GM15510 (cell line): ENCODE data around the gene OSBPL3.

Experiments
- POLR2A ChIP-seq: IDR thresholded peaks from 3 replicates; pipeline ENCODE4 v1.6.1; 2011; ENCODE audit warnings: borderline replicate concordance; ENCODE audit not compliant: insufficient read length; ENCODE audit errors: extremely low read depth

Gene OSBPL3

DNA sequence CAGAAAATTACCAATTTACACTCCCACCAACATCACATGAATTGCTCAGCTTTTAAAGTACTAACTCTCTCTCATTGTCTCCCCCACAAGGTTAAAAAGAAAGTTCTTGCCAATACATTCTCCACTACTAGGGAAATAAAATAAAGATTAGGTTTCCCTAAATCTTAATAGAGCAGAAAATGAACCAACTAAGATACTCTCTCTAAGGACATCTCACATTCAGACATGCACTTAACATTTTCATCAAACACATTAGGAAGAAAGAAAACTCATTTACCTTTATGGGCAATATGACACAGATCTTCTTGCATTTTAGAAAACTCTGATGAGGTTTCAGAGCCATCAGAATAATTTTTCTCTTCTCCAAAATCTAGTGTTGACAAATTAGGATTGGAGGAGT, 118.6 kb downstream of the OSBPL3 start:
- no peak for TF ChIP-seq POLR2A

DNA sequence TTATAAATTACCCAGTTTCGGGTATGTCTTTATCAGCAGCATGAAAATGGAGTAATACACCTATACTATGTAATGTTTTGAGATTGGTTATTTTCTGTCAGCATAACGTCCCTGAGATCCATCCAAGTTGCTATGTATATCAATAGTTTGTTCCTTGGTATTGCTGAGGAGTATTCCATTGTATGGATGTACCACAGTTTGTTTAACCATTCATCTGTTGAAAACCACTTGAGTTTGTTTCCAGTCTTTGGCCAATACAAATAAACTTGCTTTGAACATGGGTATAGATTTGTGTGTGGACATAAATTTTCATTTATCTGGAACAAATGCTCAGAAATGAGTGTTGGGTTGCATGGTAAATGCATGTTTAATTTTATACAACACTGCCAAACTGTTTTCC, 119.4 kb downstream of the OSBPL3 start:
- TF ChIP-seq POLR2A, result no peak

DNA sequence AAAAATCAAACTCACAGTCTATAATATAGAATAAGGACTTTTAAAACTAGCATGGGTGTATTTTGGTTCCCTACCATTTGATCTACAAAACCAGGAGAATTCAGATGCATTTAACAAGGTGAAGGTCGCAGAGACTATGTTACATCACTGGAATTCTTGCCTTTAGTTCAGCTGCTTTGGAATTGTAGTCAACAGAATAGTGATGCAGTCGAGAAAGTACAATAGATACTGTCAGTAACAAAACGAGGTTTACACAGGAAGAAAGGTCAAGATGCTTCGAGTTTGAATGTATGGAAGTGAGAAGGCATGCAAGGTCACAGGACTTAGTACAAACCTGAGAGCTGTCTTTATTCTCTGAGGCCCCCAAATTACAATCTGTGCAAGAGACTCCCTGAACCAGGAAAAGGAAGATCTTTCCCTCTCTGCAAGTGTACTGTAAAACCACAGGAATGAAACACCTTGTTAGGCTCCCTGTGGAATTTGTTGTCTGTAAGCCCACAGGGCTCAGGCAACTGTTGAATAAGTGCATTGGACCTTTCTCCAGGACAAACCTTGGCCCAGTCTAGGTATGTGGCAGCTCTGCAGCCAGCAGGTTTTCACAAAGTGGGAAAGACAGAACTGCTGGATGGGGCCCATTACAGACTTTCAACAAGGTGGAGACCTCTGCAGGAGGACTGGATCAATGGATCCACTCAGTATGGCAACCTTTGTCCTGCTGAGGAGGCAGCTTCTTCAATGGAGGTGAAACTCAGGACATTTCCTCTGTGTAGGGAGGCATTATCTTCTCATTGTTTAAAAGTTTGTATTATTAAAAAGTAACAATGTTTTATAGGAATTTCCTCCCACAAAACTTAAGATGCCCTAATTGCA, 121.6 kb downstream of the OSBPL3 start:
- TF ChIP-seq POLR2A, result no peak

DNA sequence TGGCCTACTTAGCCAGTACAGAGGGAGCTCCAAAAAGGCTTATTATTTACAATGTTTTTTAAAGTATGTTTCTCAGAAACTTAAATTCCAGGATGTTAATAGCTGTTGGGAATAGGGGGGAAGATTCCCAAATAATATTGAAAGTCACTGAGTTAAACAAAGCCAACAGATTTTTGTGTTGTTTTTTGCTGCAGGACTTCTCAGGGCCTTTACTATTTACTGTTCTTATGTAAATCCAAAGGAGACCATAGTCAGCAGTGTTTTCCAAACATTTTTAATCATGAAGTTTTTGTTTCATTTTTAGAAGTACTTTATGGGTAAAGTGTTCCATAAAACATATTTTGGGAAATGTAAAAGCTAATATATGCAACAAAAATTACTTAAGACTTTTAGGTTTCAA, 122.4 kb downstream of the OSBPL3 start:
- TF ChIP-seq POLR2A, result no peak

DNA sequence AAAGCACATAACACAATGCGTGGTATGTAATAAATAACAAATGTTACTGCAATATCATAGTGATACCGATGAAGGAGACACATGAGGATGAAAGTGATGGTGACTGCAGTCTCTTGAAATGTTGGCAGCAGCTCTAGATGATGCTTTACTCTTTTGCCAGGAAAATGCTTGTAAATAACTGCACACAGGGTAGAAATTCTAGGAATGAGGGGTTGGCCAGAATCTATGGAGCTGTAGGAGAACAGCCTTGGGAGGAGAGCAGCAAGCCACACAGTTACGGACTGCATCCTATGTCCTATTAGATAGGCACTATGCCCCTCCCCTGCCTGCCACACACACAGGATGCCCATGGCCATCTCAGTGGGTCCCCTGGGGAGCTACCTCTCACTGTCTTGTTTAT, 125.1 kb downstream of the OSBPL3 start:
- TF ChIP-seq POLR2A, result no peak

DNA sequence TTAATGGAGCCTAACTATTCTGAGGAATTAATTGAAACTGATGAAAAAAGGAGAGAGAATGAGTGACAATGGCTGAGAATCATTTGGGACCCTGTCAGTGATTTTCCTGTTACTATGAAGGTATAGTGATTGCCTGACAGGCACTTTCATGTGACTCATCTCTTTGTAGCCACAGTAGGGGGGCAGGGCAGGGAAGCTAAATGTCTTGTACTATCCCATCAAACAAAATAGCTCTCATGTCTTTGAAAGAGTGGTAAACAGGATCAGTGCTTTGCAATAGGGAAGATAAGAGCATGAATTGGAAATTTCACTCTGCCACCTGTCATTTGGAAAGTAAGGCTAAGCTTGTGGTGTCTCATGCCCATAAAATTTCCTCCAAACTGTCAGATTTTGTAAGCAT, 128.2 kb downstream of the OSBPL3 start:
- no peak for TF ChIP-seq POLR2A

DNA sequence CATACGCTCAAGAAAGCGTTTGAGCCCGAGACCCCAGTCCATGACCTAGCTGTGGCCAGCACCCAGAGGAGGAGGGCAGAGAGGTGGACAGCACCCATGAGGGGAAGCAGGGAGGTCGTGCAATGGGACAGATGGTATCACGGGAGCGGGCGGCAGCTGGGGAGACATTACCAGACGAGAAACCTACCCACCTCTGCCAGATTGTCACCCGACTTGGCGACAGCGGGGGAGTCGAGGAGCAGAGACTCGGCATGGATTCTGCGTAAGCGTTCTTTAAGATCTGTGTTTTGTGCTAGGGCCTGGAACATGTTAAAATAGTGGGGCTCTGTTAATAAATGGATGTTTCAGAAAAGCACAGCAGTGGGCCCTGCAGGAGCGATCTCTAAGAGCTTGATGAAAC, 131.1 kb downstream of the OSBPL3 start:
- TF ChIP-seq POLR2A, result no peak

DNA sequence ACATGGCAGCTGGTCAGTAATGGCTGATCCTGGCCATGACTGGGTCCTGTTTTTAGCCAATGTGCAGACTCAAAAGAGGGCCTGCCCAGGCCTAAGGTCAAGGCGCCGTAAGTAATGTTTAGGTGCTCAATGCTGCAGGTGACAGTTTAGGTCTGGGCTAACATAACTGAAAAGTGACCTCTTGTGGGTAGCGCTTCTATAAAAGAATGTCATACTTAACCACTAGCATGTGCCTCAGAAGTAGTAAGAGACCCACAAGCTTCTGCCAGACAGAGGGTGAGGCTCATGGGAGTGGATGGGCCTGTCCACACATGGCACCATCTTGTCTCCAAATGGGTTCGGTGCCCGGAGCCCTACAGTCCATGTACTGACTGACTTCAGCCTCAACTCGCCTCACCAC, 132.2 kb downstream of the OSBPL3 start:
- TF ChIP-seq POLR2A, result no peak

DNA sequence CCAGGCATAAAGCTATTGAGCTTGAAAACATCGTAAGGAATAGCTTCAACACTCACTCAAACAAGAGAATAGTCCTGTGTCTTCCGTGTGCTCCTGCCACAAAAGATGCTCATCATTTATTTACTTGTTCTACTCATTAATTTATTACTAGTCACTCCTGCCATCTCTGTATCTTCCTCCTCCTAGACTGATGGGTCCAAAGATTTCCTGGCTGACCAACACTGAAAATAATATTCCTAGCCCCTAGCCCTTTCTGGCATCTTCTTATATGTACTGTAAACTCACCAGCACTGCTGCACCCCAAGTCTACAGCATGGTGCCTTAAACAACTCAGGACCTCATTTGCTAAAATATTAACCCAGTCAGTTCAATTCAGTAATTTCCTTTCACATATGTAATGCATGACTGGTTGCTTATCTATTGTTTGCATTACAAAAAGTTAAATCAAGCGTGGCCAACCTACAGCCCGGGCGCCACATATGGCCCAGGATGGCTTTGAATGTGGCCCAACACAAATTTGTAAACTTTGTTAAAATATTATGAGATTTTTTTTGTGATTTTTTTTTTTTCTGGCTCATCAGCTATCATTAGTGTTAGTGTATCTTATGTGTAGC, 136.1 kb downstream of the OSBPL3 start:
- TF ChIP-seq POLR2A, result no peak

DNA sequence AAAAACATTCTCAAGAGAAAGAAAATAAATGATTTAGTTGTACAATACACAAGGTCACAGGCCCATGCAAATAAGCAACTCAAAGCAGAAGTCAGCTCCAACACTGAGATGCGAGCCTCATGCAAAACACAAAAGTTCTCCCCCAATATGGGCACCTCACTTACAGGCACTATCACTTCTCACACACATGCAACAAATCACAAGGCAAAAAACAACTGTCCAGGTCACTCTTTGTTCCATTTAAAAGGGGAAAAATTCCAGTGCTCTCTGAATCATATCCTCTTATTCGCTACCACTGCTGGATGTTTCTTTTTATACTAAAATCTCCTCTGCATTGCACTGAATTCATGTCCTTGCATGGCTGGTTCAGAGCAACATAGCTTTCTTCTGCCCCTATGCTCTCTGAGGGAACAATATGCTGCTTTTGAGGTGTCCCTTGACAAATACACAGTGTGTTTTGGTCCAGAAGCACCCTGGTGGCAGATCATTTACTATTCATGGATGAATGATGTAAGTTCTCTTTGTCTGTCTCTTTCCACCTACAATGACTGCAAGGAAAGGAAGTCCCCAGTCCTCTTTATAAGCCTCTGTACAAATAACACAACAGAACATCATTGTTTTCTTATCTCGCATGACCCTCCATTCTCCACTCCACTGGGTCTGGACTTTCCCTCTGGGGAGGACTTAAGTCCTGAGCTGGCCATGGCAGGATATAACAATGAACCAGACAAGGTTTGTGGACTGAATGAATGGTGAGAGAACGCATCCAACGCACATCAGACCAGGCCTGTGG, 137.3 kb downstream of the OSBPL3 start:
- no peak for TF ChIP-seq POLR2A

DNA sequence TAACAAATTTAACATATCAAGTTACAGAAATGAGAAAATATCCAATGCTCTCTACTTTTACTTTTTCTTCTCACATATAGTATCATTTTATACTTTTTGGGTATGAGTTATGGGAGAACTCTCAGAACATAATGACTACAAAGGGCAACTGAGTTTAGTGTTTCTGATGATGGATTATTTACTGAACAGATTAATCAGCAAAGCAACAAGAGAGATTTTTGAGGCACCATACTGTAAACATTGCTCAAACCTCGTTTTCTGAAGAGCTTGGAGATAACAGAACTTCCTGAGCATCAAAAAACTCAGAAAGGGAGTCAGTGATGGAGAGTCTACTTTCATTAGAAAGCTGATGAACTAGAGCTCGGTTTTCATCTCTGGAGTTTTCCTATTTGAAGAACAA, 137.9 kb downstream of the OSBPL3 start:
- TF ChIP-seq POLR2A, result no peak

DNA sequence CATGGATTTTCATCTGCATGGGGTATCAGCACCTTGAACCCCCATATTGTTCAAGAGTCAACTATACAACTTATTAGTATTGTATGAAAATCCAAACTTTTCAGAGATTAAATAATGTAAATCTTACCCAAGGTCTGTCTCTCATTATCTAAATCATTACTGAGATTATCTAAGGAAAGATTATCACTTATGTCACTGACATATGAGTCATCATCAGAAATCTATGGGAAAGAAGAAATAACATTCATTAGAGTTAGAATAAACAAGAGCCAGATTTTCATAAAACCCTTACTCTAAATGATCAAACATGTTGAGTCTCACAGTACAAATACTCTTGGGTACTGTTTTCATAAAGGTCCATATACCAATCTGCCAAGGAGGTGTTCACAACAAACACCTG, 139.4 kb downstream of the OSBPL3 start:
- no peak for TF ChIP-seq POLR2A

DNA sequence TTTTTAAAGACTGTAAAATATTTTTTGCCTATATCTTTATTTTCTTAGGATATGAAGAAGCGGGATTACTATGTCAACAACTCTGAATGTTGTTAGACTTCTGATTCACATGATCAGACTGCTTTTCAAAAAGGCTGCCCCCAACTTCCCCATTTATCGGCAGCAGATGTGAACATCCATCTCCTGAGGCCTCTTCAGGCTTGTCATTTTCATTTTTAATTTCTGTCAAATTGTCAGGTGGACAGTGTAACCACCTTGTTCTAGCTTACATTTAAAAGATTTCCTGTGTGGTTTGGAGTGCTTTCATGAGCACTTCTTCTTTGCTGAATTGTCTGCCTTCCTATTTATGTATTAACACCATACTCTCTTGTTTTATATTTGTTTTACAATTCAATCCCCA, 143.9 kb downstream of the OSBPL3 start:
- no peak for TF ChIP-seq POLR2A

DNA sequence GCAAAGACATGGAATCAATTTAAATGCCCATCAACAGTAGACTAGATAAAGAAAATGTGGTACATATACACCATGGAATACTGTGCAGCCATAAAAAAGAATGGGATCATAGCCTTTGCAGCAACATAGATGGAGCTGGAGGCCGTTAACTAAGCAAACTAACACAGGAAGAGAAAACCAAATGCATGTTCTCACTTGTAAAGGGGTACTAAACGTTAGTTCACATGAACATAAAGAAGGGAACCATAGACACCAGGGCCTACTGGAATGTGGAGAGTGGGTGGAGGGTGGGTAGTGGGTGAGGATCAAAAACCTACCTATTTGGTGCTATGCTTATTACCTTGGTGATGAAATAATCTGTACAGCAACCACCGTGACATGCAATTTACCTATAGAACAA, 144.3 kb downstream of the OSBPL3 start:
- TF ChIP-seq POLR2A, result no peak

DNA sequence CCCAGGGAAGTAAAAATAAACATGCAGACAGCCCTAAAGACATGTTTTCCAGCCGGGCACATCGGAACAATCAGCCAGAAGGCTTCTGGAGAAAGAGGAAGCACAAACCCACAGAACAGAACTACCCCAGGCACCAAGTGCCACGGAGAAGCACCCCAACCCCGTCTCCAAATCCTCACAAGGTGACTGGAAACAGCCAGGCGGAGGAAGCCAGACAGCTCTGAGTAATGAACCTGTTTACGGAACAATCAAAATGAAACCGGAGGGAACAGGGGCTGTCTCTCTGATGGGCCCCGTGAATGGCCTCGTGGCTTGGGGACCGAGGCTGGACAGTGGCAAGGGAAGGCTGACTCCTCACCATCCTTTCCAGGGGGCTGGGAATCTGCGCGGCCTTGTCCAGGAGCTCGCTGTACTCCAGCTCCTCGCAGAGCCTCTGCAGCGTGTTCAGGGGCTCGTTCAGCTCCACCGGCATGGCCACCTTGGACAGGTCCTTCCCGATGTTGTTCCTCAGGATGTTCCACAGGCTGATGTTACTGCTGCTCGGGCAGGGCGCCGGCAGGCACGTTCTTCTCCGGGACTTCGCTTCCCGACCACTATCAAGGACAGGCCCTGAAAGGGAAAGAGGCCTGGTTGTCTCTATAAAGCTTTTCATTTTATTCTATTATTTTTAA, 145.7 kb downstream of the OSBPL3 start:
- no peak for TF ChIP-seq POLR2A
